GM12892 (cell line): Measurements from ENCODE around the gene PTPN23.

ENCODE experiments used
- DNase-seq: peaks from one replicate; pipeline ENCODE4 v3.0.0; 2011; ENCODE audit not compliant: insufficient read length
- FAIRE-seq: peaks from 2 replicates; lab custom pipeline; 2011; peaks lifted over from hg19 to GRCh38; lab: Jason Lieb, UNC
- POLR2A ChIP-seq: IDR thresholded peaks from 2 replicates; pipeline ENCODE4 v1.6.1; 2011; ENCODE audit warnings: low read depth, low read length, control low read depth
- POLR2AphosphoS5 ChIP-seq: IDR thresholded peaks from 2 replicates; pipeline ENCODE4 v1.6.1; 2011; ENCODE audit warnings: low read depth, low read length, control low read depth
- TAF1 ChIP-seq: IDR thresholded peaks from 2 replicates; pipeline ENCODE4 v1.6.1; 2011; ENCODE audit warnings: low read depth, mild to moderate bottlenecking, control low read depth, low read length, borderline replicate concordance

Gene PTPN23

GRCh38 chr3:47376393-47376792 is 4.4 kb upstream of the PTPN23 start:
- DNase-seq (no peak), FAIRE-seq (no peak)
- TF ChIP-seq POLR2AphosphoS5: no peak

- TF ChIP-seq POLR2A (no peak), POLR2AphosphoS5 (no peak), TAF1 (no peak)
- DNase-seq (no peak), FAIRE-seq (no peak)
Observed at GRCh38 chr3:47377186-47377585, 3.6 kb upstream of the PTPN23 start.

DNA sequence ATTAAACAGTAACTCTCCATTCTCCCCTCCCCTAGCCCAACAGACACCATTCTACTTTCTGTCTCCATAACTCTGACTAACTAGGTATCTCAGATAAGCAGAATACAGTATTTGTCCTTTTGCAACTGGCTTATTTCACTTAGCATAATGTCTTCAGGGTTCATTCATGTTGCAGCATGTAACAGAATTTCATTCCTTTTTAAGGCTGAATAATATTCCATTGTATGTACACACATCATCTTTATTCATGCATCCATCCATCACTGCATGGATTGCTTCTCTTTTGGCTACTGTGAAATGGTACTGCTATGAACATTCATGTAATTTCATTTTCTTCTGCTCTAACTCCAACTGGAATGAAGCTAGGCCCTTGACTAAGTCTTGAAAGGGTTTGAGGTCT is 2.0 kb upstream of the PTPN23 start:
- FAIRE-seq (no peak), DNase-seq (no peak)
- TF ChIP-seq POLR2A (no peak), POLR2AphosphoS5 (no peak), TAF1 (no peak)

GRCh38 chr3:47379411-47379899 is 1.4 kb upstream of the PTPN23 start:
- TF ChIP-seq POLR2AphosphoS5 (no peak), TAF1 (no peak), POLR2A (no peak)
- DNase-seq (no peak), FAIRE-seq (no peak)

DNA sequence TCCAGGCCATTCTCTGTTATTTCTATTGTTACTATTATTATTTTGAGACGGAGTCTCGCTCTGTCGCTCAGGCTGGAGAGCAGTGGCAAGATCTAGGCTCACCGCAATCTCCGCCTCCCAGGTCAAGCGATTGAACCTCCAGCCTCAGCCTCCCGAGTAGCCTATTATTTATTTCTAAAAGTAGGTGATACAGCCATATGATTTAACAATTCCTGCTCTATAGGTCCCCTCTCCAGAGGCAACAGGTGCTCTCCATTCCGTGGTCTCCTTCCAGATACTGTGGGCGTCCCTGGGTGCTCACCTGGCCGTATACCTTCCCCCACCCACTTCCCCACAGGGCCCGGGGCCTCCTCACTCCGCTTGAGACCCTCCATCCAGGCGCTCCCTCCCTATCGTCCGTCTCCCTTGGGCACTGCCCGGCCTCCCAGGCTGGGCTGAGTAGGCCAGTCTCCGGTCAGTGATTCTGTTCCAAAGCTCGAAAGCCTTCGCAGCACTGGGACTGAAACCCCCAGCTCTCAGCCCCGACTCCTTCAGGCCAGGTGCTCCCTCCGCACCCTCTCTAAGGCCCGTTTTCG is 708 bp upstream of the PTPN23 start:
- no peak for DNase-seq
- no peak for FAIRE-seq
- TF ChIP-seq POLR2A: no peak
- TF ChIP-seq TAF1: no peak
- TF ChIP-seq POLR2AphosphoS5: no peak

DNA sequence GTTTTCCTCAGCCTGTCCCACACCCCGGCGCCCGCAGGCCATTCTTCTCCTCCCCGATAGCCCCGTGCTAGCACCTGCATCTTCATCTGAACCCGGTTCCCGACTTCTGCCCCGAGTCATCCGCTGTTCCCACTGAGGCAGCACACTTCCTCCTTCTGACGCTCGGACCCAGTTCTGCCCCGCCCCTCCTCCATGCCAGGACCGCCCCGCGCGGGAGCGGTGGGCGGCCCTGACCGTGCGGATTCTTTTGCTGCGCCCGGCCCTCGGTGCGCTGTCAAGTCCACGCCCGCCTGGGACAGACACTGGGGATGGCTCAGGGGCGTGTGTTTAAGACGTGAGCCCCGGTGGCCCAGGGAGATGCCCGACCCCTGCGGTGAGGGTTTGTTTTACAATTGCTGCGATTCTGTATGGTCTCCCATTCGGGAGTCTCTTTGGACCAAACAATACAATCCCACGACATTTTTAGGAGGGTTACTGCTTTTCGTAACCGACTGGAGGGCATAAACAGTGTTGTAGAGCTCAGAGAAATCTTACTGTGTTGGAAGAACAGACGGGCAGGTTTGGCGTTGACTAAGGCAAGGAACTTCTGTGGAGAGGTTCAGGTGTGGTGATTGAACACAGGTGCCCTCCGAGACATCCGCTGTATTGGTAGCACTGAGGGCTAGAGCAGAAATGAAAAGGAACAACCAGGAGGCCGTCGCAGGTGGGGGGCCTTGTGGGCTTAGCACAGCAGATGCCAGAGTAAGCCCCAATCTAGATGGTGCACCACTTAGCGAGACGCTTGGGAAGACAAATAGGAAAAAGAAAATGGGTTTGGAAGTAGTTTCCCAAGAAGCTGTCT is 716 bp downstream of the PTPN23 start:
- DNase-seq (peak; percentile 85), FAIRE-seq (peak; percentile 88)
- TF ChIP-seq TAF1 (peak; percentile 68), POLR2A (peak; percentile 47; the same call in 1 of the 2 replicates), POLR2AphosphoS5 (0 out of 2 replicates have a peak, but pooled peaks have one; percentile 66)

DNA sequence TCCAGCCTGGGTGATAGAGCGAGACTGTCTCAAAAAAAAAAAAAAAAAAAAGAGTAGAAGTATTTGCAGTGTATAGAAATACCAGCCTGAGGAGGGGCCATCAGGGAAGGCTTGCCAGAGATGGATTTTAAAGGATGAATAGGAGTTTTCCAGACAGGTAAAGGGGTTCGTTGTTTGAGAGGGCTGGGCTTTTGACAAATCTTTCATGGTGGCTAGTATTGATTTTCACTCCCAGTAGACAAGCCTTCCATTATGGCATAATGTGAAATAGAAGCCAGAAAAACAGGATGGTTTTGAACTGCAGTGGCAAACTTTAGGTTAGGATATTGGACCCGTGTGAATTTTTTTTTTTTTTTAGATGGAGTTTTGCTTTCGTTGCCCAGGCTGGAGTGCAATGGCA is 3.6 kb downstream of the PTPN23 start:
- FAIRE-seq (no peak), DNase-seq (no peak)
- TF ChIP-seq POLR2AphosphoS5 (no peak), TAF1 (no peak), POLR2A (no peak)

DNA sequence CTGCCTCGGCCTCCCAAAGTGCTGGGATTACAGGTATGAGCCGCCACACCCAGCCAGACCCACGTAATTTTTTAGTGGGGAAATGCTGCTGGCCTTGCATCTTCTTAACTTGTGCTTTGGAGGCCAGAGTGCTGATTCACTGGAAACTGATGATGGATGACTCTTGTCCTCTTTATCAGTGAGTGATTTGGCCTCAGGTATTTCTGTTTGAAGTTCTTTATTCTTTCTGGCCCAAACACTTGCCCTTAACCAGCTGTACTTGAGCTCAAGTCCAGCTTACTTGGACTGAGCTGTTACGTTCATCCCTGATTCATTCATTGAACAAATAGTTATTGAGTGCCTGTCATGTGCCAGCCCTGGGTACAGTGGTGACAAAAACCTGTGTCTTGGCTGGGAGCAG is 4.2 kb downstream of the PTPN23 start:
- FAIRE-seq: no peak
- TF ChIP-seq TAF1 (no peak), POLR2A (no peak), POLR2AphosphoS5 (no peak)

DNA sequence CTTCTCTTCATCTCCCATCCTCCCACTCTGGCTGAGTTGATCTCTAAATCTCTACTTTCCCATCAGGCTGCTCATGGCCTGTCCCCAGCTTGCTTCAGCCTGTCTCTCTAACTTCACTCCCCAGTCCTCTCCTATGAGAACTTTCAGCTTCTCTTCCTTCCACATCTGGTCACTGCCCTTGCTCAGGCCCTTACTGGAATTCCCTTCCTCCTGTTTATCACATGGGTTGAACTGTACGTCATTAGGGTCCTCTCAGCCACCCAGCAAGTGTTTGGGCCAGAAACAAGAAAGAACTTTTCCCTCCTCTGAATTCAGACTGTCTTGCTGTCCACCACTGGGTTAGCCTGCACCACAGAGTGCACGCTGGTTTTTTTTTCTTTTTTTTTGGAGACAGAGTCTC is 5.0 kb downstream of the PTPN23 start:
- no peak for DNase-seq
- FAIRE-seq: no peak

More for the DNA sequence above, 4.2 kb downstream of the PTPN23 start:
- no peak for DNase-seq

DNA sequence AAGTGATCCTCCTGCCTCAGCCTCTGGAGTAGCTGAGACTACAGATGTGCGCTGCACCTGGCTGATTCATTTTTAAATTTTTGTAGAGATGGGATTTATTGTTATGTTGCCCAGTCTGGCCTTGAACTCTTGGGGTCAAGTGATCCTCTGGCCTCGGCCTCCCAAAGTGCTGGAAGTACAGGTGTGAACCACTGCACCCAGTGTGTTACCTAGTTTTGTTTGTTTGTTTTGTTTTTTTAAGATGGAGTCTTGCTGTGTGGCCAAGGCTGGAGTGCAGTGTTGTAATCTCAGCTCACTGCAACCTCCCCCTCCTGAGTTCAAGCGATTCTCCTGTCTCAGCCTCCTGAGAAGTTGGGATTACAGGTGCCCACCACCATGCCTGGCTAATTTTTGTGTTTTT is 12.1 kb downstream of the PTPN23 start:
- FAIRE-seq (no peak), DNase-seq (no peak)
- no peak for TF ChIP-seq POLR2A
- no peak for TF ChIP-seq POLR2AphosphoS5
- TF ChIP-seq TAF1: no peak

More for the DNA sequence above, 5.0 kb downstream of the PTPN23 start:
- no peak for TF ChIP-seq POLR2A
- TF ChIP-seq POLR2AphosphoS5: no peak
- no peak for TF ChIP-seq TAF1

DNA sequence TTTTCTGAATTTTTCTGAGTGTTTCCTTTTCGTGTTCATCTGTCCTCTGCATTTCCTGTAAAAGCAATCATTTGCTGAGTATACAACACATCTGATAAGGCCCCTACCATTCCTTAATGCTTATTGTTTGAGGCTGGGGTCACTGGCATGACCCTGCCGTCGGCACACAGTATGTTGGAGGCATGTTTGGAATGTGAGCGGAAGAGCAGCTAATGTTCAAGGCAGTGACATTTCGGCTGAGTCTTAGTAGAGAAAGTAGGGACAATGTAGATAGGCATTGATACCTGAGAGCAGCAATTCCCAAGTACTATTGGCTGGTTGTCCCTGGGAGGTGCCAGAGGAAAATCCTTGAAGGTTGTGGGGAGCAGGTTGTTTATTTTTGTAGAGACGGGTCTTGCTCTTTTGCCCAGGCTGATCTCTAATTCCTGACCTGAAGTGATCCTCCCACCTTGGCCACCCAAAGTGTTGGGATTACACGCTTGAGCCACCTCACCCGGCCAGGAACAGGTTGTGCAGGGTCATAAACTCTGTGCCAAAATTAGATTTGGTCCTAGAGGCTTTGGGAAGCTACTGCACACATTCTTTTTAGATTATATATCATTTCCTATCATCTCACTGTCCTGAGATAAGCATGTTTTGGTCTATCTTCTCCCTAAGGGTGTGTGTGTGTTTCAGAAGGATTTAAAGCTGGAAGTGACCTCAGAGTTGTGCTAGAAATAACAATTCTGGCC is 13.5 kb downstream of the PTPN23 start:
- TF ChIP-seq POLR2A (no peak), POLR2AphosphoS5 (no peak), TAF1 (no peak)
- FAIRE-seq: no peak
- DNase-seq: no peak
